NCI-H1105 treated with DMSO at 0.1 percent for 48 hours (cell line): Measurements from ENCODE around the gene ARID5B.
"Not testable (repeated sequence)": the region's sequence is repeated elsewhere in the genome, so short reads cannot be mapped to it uniquely, and the experiment has no call there.

ENCODE experiments used
- DNase-seq: peaks from one replicate; lab custom pipeline; 2025; lab: John Stamatoyannopoulos, UW

Gene ARID5B

DNA sequence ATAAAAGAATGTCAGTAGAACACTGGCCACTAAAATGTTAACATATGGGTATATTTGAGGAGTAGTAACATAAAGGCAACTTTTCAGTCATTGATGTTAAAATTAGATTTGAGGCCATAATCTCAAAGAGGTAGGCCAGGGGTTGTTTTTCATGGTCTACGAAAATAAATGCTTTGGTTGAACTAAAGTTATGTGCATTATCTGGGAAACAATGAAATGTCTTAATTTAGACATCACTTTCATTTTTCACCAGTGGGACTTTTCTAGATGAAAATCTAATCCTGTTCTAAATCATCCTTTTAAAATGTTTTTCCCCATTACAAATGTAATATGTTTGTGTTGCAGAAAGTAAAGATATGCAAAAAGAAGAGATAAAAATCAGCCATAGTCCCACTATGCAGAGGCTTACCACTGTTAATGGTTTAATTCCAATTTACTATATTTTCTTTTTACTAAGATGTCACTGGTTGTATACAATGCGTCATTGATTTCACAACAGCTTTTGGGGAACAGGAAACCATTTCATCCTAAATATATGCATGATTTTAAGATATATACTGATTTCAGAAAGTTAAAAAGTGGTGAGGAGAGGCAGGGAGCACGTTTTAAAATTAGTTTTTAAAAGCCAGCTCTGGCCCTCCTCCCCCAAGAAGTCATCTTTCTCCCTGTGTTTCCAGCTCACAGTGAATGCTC is 64.3 kb downstream of the ARID5B start:
- no peak for DNase-seq

DNA sequence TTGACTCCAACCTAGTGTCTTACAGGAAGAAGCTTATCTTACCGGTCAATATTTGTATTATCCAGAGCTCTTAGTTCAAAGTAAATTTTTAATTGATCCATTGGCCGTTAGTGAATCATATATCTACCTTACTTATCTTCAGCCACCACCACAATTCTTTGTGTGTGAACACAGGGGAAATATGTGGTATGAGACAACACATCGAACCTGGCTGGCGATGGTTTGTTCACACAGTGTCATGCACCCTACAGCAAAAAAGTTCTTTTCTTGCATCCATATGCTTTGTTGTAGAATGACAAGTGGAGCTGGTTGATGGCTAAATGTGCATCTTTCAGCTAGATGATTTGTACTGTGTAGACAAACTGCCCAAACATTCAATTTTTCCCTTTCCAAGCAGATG is 65.8 kb downstream of the ARID5B start:
- no peak for DNase-seq

DNA sequence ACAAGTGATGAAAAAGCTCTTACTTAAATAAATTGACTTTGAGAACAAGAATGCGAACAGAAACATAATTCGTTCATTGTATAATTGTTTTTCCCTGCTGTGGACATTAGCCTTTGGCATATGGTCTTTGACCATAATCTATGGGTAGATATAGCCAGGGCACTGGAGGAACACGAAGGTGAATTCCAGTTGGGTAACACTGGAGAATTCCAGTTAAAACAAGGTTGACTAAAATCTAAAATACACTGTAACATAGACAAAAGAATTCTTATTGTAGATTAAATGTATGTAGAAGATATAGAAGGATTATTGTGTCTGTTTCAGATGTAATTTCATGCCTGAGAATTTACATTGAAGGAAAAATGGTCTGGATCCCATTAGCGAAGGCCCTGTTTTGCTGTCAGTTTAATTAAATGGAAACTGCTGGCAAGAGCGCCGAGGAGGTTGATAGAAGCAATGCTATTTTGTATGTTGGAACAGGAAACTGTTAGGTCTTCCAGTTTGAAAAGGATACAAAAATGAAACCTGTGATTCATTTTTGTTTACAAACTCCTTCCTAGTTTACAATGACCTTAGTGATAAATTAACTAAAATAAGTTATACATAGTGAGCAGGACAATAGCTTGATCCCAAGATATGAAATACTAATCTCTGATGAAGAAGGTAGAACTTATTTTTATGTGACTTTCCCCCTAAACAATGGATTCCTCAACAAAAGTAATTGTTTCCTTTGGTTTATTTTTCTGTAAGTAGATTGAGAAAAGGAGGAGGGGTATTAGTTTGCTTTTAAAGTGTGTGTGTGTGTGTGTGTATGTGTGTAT is 68.9 kb downstream of the ARID5B start:
- no peak for DNase-seq

DNA sequence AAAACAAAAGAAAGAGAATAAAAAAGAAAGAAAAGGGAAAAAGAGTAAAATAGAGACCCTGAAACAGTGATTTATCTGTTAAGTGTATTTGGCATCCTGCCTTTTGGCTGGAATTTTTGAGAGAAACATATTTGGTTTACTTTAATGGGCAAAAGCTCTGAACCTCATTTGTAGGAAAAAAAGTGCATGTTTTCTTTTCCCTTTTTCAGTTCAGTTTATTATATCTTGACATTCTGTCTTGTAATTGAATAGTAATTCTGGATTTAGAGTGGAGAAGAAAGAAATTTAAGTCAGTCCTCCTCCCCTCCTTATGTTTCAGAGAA is 69.5 kb downstream of the ARID5B start:
- no peak for DNase-seq

DNA sequence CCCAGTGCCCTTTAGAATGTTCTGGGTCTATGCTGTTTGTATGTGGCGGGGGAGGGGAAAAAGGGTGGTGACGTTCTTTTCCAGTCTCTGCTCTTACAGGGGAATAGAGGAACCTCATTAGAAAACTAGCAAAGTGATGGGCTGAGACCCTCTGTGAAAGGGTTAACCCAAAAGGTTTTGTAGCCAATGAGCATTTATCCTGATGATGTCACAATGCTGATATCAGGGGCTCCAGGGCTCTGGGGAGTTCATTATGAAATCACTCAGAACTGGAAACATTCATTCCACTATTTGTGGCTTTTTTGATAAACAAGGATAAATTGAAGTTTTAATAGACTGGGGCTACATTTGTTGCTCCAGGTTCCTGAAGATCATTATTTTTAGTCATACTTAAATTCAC is 71.7 kb downstream of the ARID5B start:
- no peak for DNase-seq

DNA sequence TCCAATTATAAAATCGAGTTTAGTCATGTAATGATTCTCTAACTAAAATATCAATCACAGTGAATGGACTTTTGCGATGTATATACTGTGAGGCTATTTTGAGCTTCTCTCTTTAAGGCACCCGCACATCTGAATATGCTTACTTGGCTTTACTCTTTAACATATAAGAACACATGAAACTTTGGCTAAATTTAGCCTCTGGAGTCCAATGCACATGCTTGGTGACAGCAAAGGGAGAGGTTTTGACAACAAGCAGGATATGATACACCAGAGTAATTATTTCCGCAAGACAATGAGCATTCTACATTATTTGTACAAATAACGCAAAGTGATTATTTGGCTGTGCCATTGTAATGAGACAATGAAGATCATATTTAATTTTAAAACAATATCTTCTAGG is 72.4 kb downstream of the ARID5B start:
- DNase-seq, result no peak

DNA sequence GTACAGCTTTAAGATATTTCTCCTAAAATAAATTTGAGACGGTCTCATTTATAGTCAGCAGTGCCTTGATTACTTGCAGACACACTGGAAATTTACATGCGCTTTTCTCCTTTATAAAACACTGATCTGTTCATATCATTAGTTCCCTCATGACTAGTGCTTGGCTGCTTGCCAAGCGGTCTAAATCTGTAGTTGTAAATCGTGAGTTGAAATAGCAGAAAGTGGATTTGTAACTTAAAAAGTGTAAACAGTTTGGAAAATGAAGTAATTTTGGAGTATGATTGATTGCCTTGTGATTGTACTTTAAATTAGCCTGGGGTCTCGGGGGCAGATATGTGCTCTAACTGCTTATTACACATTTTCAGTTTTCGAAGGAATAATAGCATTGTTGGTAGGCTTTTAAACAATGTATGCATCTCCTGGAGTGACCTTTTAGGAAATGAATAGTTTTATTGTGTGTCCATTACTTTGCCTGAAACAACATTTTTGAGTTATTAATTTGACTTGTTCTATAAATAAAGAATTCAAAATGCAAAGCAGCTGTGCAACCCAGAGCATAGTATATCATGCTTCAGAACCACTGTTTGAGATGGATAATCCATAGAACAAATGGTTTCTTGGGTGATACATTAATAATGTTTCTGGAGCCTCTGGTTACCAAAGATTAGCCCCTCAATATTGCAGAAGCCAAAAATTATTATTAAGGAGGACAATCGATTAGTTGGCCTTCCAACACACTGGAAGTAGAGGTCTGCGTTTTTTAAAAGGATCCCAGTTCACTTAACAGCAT is 73.3 kb downstream of the ARID5B start:
- DNase-seq, result peak; percentile 68

DNA sequence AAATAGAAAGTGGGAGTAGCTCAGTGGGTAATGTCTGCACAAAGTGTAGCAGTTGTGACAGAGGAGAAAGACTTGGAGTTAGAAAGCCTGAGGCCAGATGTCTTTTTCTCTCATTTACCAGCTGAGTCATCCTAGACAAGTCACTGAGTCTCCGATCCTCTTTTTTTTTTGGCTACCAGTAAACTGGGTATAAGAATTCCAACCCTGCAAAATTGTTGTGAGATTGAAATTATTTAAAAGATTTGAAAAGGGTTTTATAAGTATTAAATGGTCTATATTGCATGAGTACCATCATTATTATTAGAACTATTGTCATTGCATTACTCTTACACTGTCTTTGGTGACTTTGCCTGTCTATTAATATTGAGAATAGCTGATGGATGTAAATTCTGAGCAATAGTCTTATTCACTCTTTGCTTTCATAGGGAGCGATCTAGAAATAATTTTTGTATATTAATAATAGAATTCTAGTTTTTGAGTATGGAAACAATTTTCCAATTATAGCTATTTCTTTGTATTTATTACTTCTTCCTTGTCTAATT is 74.0 kb downstream of the ARID5B start:
- DNase-seq, result no peak

DNA sequence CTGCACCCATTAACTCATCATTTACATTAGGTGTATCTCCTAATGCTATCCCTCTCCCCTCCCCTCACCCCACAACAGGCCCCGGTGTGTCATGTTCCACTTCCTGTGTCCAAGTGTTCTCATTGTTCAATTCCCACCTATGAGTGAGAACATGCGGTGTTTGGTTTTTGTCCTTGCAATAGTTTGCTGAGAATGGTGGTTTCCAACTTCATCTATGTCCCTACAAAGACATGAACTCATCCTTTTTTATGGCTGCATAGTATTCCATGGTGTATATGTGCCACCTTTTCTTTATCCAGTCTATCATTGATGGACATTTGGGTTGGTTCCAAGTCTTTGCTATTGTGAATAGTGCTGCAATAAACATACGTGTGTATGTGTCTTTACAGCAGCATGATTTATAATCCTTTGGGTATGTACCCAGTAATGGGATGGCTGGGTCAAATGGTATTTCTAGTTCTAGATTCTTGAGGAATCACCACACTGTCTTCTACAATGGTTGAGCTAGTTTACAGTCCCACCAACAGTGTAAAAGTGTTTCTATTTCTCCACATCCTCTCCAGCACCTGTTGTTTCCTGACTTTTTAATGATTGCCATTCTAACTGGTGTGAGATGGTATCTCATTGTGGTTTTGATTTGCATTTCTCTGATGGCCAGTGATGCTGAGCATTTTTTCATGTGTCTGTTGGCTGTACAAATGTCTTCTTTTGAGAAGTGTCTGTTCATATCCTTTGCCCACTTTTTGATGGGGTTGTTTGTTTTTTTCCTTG is 75.6 kb downstream of the ARID5B start:
- not testable (repeated sequence) for DNase-seq

DNA sequence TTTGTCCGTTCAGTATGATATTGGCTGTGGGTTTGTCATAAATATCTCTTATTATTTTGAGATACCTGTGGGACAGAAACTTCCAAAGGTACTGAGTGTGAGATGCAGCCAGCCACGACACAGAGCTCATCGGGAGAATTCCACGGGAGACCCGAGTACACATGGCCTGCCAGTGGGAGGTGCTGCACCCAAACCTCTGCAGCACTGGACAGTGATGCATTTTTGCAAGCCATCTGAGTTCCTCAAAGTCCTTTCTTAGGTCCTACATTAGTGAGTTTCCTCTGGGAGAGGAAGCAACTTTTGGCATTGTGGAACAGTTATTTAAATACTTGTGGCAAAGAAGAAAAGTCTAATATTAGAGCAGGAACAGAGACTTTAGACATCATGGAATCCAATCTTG is 77.5 kb downstream of the ARID5B start:
- DNase-seq, result no peak

DNA sequence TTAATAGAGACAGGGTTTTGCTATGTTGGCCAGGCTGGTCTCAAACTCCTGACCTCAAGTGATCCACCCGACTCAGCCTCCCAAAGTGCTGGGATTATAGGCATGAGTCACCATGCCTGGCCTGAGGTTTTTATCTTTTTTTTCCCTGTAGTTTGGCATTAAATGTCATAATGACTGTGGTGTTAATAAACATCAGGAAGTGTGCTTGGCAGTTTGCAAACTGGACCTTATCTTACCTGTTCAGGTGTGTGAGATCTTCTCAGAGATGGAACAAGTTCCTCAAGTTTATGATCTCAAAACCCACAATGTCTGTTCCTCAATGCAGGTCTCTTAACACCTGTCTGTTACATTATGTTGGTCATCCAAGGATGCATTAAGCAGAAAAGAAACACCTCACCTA is 80.0 kb downstream of the ARID5B start:
- DNase-seq, result no peak

DNA sequence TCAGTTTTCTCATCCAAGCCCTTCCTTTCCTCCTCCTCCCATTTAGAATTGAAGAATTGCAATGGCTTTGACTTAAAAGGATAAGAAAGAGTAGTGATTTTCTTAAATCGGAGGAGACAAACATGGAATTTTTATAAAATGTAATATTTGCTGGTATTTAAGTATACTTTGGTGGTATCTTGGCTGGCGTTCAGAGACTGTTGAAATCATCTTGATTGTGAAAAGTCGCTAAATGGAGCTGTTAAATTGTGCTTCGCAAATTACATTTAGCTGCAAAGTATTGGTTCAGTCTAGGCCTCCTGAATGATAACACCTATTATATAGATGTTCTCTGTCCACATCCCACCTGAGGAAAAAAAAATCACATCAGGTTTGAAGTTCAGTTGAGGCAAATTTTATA is 81.8 kb downstream of the ARID5B start:
- no peak for DNase-seq

DNA sequence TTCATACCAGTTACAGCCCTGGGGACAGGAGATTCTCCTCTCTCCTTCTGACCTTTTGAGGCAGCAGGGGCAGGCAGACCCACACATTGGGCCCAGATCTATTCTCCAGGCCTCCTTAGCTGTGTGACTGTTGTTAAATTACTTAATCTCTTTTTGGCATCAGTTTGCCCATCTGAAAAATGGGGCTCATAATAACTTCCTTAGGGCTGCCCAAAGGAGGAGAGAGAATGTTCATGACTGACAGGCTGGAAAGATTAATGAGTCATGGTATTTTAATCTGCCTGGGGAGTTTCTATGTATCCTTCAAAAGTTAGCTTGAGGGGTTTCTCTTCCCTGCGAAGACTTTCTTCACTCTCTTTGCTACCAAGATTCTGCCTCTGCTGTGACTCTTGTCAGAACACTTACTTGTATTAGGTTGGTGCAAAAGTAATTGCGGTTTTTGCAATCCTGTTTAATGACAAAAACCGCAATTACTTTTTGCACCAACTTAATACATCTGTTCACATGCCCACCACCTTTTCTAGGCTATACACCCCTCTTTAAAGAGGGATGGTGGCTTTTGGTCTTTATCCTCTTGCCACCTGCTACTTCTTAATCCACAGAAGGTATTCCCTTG is 83.4 kb downstream of the ARID5B start:
- no peak for DNase-seq

DNA sequence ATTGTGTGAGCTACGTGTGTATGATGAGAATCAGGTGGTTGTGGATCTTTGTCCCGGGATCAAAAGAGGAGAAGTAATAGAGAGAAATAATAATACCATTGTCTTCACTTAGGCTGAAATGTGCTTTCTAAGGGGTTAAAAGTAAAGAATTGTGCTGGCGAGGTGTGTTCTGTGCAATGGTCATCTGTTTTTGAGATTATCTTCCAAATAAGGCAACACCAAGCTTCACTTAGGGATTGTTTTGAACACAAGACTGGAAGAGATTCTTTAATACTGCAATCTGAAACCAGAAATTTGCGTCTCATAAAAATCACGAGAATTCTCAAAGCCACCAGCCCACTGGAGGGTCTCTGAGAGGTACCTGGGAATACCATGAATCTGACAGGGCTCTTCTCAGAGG is 84.2 kb downstream of the ARID5B start:
- no peak for DNase-seq

DNA sequence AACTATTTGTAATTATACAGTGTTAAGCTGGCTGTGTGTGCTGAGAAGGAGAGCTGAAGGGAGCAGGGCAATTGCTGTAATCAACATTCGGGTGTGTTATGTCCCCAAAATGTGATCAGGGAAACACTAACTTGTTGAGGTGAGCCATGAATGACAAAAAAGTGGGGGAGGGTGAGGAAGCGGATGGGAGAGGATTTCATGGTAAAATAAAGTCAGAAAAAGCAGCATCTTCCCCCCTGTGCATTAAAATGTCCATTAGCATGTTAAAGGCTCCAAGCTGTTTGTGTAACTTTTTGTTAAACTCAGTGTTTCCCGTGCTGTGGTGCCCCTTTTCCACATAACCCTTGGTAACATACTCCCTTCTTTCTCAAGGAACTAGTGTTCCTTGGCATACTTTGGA is 84.9 kb downstream of the ARID5B start:
- no peak for DNase-seq

DNA sequence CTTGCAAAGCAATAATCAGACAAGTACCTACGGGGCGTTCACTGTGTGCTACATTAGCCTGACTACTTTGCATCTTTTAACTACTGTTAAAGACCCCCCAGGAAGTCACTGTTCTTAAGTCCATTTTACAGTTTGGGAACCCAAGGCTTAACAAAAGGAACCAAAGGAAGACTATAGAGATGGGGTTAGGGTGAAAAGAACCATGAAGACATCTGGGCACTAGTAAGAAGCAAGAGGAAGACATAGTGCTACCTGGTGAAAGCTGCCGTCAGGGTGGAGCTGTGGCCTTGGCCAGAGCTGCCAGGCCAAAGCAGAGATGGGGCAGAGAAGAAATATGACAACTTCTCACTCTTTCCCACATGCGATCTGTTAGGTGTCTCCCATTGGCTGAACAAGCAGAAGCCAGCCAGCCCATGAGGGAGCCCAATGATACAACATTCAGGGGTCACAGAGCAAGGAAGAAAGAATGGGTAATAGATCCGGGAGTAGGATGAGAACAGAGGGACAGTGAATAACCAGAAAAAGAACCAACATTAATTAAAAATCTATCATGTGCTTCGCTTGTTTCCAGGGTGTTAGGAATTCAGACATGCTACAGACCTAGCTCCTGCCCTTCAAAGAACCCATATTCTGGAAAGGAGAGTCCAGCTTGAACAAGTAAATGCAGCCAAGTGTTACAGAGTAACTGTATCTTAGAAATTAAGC is 85.4 kb downstream of the ARID5B start:
- DNase-seq, result no peak

DNA sequence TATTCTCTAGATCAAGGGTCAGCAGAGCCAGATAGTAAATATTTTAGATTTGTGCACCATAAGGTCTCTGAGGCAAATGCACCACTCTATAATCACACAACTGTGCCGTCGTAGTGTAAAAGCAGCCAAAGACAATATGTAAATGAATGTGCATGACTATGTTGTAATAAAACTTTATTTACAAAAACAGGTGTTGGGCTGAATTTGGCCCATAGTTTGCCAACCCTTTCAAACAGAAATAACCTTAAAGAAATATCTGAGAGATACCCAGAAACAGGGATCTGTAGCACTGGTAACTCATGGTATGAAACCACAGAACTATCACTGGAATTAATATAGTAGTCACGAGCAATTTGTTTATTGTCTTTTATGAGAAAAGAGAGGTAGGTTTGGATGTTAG is 86.0 kb downstream of the ARID5B start:
- DNase-seq, result no peak

DNA sequence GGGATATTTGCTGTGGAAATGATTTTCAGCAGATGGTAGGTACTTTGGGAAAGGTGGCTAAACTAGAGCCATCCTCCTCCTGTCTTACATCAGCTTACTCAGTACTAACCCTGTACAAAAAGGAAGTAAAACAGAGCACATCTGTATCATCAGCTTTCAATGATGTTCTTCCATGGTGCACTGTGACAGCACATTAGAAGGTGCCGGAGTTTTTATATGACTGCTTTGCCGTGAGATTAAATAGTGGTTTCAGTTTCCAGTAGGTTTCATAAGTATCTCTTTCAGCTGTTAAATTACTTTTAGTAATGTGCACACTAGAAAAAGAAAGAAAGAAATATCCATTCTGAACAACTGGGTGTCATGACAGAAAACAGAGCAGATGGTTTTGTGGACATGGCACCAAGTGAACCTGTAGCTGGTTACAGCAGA is 86.5 kb downstream of the ARID5B start:
- DNase-seq, result no peak

DNA sequence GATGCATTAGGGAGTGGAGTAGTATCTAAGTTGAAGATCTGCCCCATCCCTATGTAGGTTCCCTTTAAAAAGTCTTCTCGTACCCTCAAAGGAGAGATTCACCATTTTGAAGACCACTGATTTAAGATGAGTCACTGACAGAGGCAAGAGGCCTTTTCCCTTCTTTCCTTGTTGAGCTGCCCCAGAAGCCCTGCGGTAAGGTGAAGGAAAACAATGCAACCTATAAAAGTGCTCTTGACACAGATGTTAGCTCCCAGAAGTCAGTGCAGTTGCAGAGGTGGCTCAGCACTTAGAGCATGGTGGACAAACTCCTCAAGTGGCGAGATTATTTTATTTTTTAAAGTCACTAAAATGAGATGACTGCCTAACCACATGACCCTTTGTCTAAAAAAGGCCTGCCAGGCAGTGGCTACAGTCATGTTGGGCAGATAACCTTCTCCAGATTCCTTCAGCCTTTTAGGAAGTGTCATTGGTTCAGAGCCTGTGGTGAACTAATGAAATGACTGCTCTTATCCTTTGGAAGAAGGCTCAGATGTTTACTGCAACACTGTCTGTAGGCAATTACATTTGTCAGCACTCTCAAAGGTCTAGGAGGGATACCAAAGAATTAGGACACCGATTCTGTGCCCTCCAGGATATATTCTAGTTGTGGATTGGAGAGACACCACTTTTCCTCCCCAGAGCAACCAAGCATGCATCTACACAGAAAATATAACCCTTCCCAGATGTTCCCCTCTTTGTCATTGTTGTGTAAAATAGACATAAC is 88.7 kb downstream of the ARID5B start:
- no peak for DNase-seq

DNA sequence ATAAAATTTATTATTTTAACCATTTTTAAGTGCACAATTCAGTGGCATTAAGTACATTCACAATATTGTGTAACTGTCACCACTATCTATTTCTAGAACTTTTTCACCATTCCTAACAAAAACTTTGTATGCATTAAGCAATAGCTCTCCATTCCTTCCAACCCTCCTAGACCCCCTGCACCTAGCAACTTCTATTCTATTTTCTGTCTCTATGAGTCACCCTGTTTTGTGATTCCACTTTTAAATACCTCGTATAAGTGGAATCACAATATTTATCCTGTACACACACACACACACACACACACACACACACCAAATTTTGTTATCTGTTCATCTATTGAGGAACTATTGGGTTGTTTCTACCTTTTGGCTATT is 89.2 kb downstream of the ARID5B start:
- DNase-seq, result no peak
